Endodermal cell (in vitro differentiated cells): ENCODE results near the gene RNF40. TPM values are rescaled to one million over a fixed set of nuclear protein-coding genes. Genes with fewer than 3 reads are reported as not detected.

Experiments
- DNase-seq: peaks from one replicate; pipeline ENCODE4 v3.0.0-alpha.2; 2017
- H3K27ac ChIP-seq: 2 replicates; pipeline ENCODE4 v1.5.1; 2013; ENCODE audit warnings: mild to moderate bottlenecking, low read depth, low read length, moderate library complexity
- H3K27me3 ChIP-seq: 2 replicates; pipeline ENCODE4 v1.6.1; 2013; ENCODE audit warnings: mild to moderate bottlenecking, low read length, moderate library complexity; ENCODE audit not compliant: insufficient read depth, control insufficient read depth, poor library complexity, severe bottlenecking
- H3K36me3 ChIP-seq: 2 replicates; pipeline ENCODE4 v1.7.0; 2013; ENCODE audit warnings: mild to moderate bottlenecking, low read length, moderate library complexity; ENCODE audit not compliant: control insufficient read depth, insufficient read depth
- H3K4me1 ChIP-seq: one replicate; pipeline ENCODE4 v1.7.0; 2013; ENCODE audit warnings: low read length; ENCODE audit not compliant: control insufficient read depth, insufficient read depth
- H3K4me3 ChIP-seq: 2 replicates; pipeline ENCODE4 v1.5.1; 2013; ENCODE audit warnings: mild to moderate bottlenecking, low read length, moderate library complexity
- H3K9ac ChIP-seq: 2 replicates; pipeline ENCODE4 v1.6.1; 2013; ENCODE audit warnings: mild to moderate bottlenecking, low read length, moderate library complexity; ENCODE audit not compliant: poor library complexity, severe bottlenecking; ENCODE audit errors: extremely low read depth
- H3K9me3 ChIP-seq: 2 replicates; pipeline ENCODE4 v1.6.1; 2013; ENCODE audit warnings: mild to moderate bottlenecking, low read length, moderate library complexity; ENCODE audit not compliant: control insufficient read depth
- H3K27ac Mint-ChIP-seq: 2 replicates; pipeline ENCODE4 v1.8.0; 2020; ENCODE audit warnings: mixed read lengths
- H3K27me3 Mint-ChIP-seq: 2 replicates; pipeline ENCODE4 v1.8.0; 2021; ENCODE audit warnings: mild to moderate bottlenecking, mixed read lengths; ENCODE audit not compliant: insufficient read depth
- H3K36me3 Mint-ChIP-seq: 2 replicates; pipeline ENCODE4 v1.8.0; 2020; ENCODE audit warnings: low read depth, mixed read lengths
- H3K4me1 Mint-ChIP-seq: 2 replicates; pipeline ENCODE4 v1.8.0; 2020; ENCODE audit warnings: mixed read lengths
- H3K4me3 Mint-ChIP-seq: 2 replicates; pipeline ENCODE4 v1.8.0; 2020; ENCODE audit warnings: mild to moderate bottlenecking, moderate library complexity, mixed read lengths
- H3K9me3 Mint-ChIP-seq: 2 replicates; pipeline ENCODE4 v1.8.0; 2020; ENCODE audit warnings: mild to moderate bottlenecking, mixed read lengths
- WGBS, 2 experiments: methylation state at CpG; one replicate each; pipeline versions ENCODE4 v1.1.5 to v1.1.7; 2013; ENCODE audit warnings: missing lambda C conversion rate in 2 of 2, mixed read lengths in 1 of 2; ENCODE audit not compliant: insufficient coverage in 1 of 2, insufficient read length in 1 of 2; 5-methylcytosine and 5-hydroxymethylcytosine counted together
- total RNA-seq, 2 donors: library from RNA; stranded (reverse); fragmentation: NEBNext Ultra II Directional in 1 of 2; extraction: Animal tissue kit (Norgen Biotek cat#: 25700) in 1 of 2; gene quantifications; 2 replicates in 1 of 2; 3 replicates in 1 of 2; pipeline ENCODE4 v1.2.1, GENCODE V29; 2021
- TF ChIP-seq, protein P1 (sequence below): fragments of 200-600 bp; sonication (generic); conservative IDR thresholded peaks from 2 replicates; pipeline ENCODE4 v1.5.0; 2021; ENCODE audit warnings: antibody characterized with exemption, mild to moderate bottlenecking

Gene RNF40
- total RNA-seq, 2 donors from 2014 or later = 88.4 to 95.8 TPM

DNA sequence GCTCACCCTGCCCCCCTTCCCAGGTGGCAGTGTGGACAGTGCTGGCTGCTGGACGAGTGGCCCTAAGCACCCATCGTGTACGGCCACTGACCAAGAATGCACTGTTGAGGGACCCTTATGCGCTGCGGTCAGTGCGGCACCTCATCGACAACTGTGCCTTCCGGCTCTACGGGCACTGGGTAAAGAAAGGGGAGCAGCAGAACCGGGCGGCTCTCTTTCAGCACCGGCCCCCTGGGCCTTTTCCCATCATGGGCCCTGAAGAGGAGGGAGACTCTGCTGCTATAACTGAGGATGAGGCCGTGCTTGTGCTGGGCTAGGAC lies 5.4 kb upstream of the RNF40 start:
- Mint-ChIP-seq H3K4me3 (no peak overlapping the region), H3K9me3 (no peaks in the 10 kb centered on the region), H3K4me1 (peaks cover 6% of the 10 kb centered on the region), H3K27me3 (no peaks in the 10 kb centered on the region), H3K27ac (no peak overlapping the region), H3K36me3 (peaks cover 48% of the 10 kb centered on the region)
- H3K9ac ChIP-seq = no peak overlapping the region
- no peaks in the 10 kb centered on the region for H3K27me3 ChIP-seq
- 96% methylated on average over 5 to 13 of the region's 13 CpGs for WGBS, 2 experiments
- TF ChIP-seq, protein P1, sequence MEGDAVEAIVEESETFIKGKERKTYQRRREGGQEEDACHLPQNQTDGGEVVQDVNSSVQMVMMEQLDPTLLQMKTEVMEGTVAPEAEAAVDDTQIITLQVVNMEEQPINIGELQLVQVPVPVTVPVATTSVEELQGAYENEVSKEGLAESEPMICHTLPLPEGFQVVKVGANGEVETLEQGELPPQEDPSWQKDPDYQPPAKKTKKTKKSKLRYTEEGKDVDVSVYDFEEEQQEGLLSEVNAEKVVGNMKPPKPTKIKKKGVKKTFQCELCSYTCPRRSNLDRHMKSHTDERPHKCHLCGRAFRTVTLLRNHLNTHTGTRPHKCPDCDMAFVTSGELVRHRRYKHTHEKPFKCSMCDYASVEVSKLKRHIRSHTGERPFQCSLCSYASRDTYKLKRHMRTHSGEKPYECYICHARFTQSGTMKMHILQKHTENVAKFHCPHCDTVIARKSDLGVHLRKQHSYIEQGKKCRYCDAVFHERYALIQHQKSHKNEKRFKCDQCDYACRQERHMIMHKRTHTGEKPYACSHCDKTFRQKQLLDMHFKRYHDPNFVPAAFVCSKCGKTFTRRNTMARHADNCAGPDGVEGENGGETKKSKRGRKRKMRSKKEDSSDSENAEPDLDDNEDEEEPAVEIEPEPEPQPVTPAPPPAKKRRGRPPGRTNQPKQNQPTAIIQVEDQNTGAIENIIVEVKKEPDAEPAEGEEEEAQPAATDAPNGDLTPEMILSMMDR = no peak
- H3K9me3 ChIP-seq = no peaks in the 10 kb centered on the region
- H3K4me3 ChIP-seq = no peak overlapping the region
- DNase-seq = no peak
- peaks cover 82% of the 10 kb centered on the region for H3K36me3 ChIP-seq
- no peaks in the 10 kb centered on the region for H3K4me1 ChIP-seq
- H3K27ac ChIP-seq = no peak overlapping the region

GRCh38 chr16:30757316-30757715 lies 4.8 kb upstream of the RNF40 start:
- no peaks in the 10 kb centered on the region for H3K27me3 ChIP-seq
- H3K27ac ChIP-seq = no peak overlapping the region
- no peak for DNase-seq
- no peak overlapping the region for H3K4me3 ChIP-seq
- Mint-ChIP-seq H3K4me1 (peaks cover 6% of the 10 kb centered on the region), H3K9me3 (no peaks in the 10 kb centered on the region), H3K27me3 (no peaks in the 10 kb centered on the region), H3K36me3 (peaks cover 47% of the 10 kb centered on the region), H3K27ac (no peak overlapping the region), H3K4me3 (no peak overlapping the region)
- no peak overlapping the region for H3K9ac ChIP-seq
- no peaks in the 10 kb centered on the region for H3K9me3 ChIP-seq
- H3K36me3 ChIP-seq = peaks cover 79% of the 10 kb centered on the region
- TF ChIP-seq, protein P1 = no peak
- no peaks in the 10 kb centered on the region for H3K4me1 ChIP-seq
- 92 to 93% methylated on average over 7 of the region's 7 CpGs for WGBS, 2 experiments

DNA sequence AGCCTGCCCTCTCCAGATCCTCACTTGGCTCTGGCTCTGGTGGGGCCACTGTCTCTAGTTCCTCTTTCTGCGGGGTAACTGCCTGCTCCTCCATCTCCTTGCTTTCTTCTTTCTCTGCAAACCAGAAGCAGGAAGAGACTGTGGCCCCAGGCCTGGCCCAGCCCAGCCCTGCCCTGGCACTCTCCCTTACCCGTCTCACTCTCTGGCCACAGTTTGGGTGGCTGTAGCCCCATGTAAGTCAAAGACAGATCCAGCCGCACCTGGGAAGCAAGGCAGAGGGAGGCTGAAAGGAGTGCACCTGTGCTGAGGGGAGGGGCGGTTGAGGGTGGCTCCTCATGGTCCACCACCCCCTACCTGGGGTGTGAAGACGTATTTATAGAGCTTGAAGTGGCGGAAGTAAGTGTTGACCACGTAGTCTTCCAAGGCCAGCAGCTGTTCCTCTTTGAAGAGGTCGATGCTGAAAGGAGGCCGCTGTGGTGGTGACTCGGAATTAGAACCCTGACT lies 3.1 kb upstream of the RNF40 start:
- no peak overlapping the region for H3K27ac Mint-ChIP-seq
- H3K36me3 Mint-ChIP-seq = peaks cover 53% of the 10 kb centered on the region
- Histone ChIP-seq H3K27me3 (no peaks in the 10 kb centered on the region), H3K36me3 (peaks cover 73% of the 10 kb centered on the region), H3K4me1 (peaks cover 8% of the 10 kb centered on the region), H3K9me3 (no peaks in the 10 kb centered on the region), H3K4me3 (no peak overlapping the region), H3K9ac (no peak overlapping the region), H3K27ac (no peak overlapping the region)
- peaks cover 13% of the 10 kb centered on the region for H3K4me1 Mint-ChIP-seq
- 93 to 95% methylated on average over 9 to 10 of the region's 10 CpGs for WGBS, 2 experiments
- H3K9me3 Mint-ChIP-seq = no peaks in the 10 kb centered on the region
- no peak overlapping the region for H3K4me3 Mint-ChIP-seq
- TF ChIP-seq, protein P1 = no peak
- DNase-seq = no peak
- no peaks in the 10 kb centered on the region for H3K27me3 Mint-ChIP-seq
